ENCODE data around the gene PRC1.
"Not testable (repeated sequence)": the region's sequence is repeated elsewhere in the genome, so short reads cannot be mapped to it uniquely, and the experiment has no call there.

DNA sequence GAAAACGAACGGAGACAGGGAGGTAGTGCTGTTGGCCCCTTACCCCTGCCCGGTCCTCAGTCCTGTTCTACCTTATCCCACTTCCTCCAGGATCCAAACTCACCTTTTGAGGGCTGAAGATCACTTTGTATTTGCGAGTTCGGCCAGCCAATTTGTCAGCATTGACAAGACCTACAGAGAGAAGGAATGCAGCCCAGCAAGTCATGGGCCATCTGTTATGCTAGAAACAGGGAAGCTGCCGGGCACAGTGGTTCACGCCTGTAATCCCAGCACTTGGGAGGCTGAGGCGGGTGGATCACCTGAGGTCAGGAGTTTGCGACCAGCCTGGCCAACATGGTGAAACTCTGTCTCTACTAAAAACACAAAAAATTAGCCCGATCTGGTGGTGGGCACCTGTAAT is 19.4 kb upstream of the PRC1 start:
- TF ChIP-seq, protein P1, sequence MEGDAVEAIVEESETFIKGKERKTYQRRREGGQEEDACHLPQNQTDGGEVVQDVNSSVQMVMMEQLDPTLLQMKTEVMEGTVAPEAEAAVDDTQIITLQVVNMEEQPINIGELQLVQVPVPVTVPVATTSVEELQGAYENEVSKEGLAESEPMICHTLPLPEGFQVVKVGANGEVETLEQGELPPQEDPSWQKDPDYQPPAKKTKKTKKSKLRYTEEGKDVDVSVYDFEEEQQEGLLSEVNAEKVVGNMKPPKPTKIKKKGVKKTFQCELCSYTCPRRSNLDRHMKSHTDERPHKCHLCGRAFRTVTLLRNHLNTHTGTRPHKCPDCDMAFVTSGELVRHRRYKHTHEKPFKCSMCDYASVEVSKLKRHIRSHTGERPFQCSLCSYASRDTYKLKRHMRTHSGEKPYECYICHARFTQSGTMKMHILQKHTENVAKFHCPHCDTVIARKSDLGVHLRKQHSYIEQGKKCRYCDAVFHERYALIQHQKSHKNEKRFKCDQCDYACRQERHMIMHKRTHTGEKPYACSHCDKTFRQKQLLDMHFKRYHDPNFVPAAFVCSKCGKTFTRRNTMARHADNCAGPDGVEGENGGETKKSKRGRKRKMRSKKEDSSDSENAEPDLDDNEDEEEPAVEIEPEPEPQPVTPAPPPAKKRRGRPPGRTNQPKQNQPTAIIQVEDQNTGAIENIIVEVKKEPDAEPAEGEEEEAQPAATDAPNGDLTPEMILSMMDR (IDR thresholded peaks at IDR 0.05; ENCODE audit: low read depth, low read length): not testable (repeated sequence)
- TF ChIP-seq EZH2phosphoT487 (IDR thresholded peaks at IDR 0.05; ENCODE audit: low read depth): not testable (repeated sequence)
